Left ventricle myocardium inferior (tissue), 1 donor: ENCODE data around the gene RPH3AL. TPM values are rescaled to one million over a fixed set of nuclear protein-coding genes. Genes with fewer than 3 reads are reported as not detected.
"Not testable (repeated sequence)": the region's sequence is repeated elsewhere in the genome, so short reads cannot be mapped to it uniquely, and the experiment has no call there.

Source experiments
- DNase-seq: peaks from one replicate; pipeline ENCODE4 v3.0.0-alpha.2; 2020
- H3K27ac ChIP-seq: fragments of 200-600 bp; replicated peaks from 2 replicates; pipeline ENCODE4 v1.8.0; 2021
- H3K27me3 ChIP-seq: fragments of 200-600 bp; 2 replicates; pipeline ENCODE4 v1.8.0; 2021; ENCODE audit warnings: low read depth
- H3K36me3 ChIP-seq: fragments of 200-600 bp; 2 replicates; pipeline ENCODE4 v1.8.0; 2021
- H3K4me1 ChIP-seq: fragments of 200-600 bp; 2 replicates; pipeline ENCODE4 v1.8.0; 2021
- H3K4me3 ChIP-seq: fragments of 200-600 bp; 2 replicates; pipeline ENCODE4 v1.8.0; 2021; ENCODE audit warnings: mild to moderate bottlenecking, moderate library complexity
- H3K9me3 ChIP-seq: fragments of 200-600 bp; replicated peaks from 2 replicates; pipeline ENCODE4 v1.8.0; 2021
- CTCF ChIP-seq: fragments of 200-600 bp; IDR thresholded peaks from 2 replicates; pipeline ENCODE4 v1.8.0; 2021; ENCODE audit warnings: antibody characterized with exemption, mild to moderate bottlenecking, borderline replicate concordance
- intact Hi-C: fragments of 100-400 bp; cut with micrococcal nuclease; formaldehyde crosslinking; loops from one replicate; pipeline ENCODE4 v1.11.0; 2022
- total RNA-seq: library from RNA; stranded (reverse); fragmentation: NEBNext Ultra II Directional; extraction: Animal tissue kit (Norgen Biotek cat#: 25700); gene quantifications from one replicate; pipeline ENCODE4 v1.2.1, GENCODE V29; 2021
- donor health status: DM: no; HTN: yes; CAD: no; lungs with severe emphysema.

The RPH3AL gene
- total RNA-seq, 1 donor from 2014 or later = 4.0 TPM

- Histone ChIP-seq H3K4me1 (peaks cover 10% of the 10 kb centered on the region), H3K9me3 (no peaks in the 10 kb centered on the region), H3K27me3 (peaks cover 23% of the 10 kb centered on the region), H3K27ac (no peak overlapping the region), H3K4me3 (no peak overlapping the region), H3K36me3 (peaks cover 13% of the 10 kb centered on the region)
- intact Hi-C loops = no loop called here
- DNase-seq = no peak
- TF ChIP-seq CTCF = no peak
Observed at GRCh38 chr17:319266-319665, 33.3 kb downstream of the RPH3AL start.

- H3K9me3 ChIP-seq, H3K27ac ChIP-seq, intact Hi-C loops, H3K4me3 ChIP-seq, DNase-seq: not testable (repeated sequence)
- Histone ChIP-seq H3K4me1 (peaks cover 10% of the 10 kb centered on the region), H3K27me3 (peaks cover 19% of the 10 kb centered on the region), H3K36me3 (peaks cover 13% of the 10 kb centered on the region)
Observed at GRCh38 chr17:317070-317469, 35.5 kb downstream of the RPH3AL start.

DNA sequence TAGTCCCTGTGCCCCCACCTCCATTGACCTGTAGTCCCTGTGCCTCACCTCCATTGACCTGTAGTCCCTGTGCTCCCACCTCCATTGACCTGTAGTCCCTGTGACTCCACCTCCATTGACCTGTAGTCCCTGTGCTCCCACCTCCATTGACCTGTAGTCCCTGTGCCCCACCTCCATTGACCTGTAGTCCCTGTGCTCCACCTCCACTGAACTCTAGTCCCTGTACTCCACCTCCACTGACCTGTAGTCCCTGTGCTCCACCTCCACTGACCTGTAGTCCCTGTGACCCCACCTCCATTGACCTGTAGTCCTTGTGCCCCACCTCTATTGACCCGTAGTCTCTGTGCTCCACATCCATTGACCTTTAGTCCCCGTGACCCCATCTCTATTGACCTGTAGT is 37.2 kb downstream of the RPH3AL start:
- H3K9me3 ChIP-seq, intact Hi-C loops, H3K4me1 ChIP-seq, DNase-seq, H3K4me3 ChIP-seq, H3K27ac ChIP-seq: not testable (repeated sequence)
- H3K36me3 ChIP-seq = peaks cover 13% of the 10 kb centered on the region
- H3K27me3 ChIP-seq = peaks cover 13% of the 10 kb centered on the region

DNA sequence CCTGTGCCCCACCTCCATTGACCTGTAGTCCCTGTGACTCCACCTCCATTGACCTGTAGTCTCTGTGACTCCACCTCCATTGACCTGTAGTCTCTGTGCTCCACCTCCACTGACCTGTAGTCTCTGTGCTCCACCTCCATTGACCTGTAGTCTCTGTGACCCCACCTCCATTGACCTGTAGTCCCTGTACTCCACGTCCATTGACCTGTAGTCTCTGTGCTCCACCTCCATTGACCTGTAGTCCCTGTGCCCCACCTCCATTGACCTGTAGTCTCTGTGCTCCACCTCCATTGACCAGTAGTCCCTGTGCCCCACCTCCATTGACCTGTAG is 38.0 kb downstream of the RPH3AL start:
- H3K36me3 ChIP-seq = peaks cover 13% of the 10 kb centered on the region
- peaks cover 16% of the 10 kb centered on the region for H3K27me3 ChIP-seq
- H3K9me3 ChIP-seq, H3K4me1 ChIP-seq, H3K27ac ChIP-seq, intact Hi-C loops, DNase-seq, H3K4me3 ChIP-seq: not testable (repeated sequence)

GRCh38 chr17:313911-314613 is 38.5 kb downstream of the RPH3AL start:
- no peak for DNase-seq

GRCh38 chr17:313231-313630 is 39.4 kb downstream of the RPH3AL start:
- no peak for DNase-seq
- Histone ChIP-seq H3K9me3 (no peaks in the 10 kb centered on the region), H3K4me1 (peaks cover 2% of the 10 kb centered on the region), H3K27me3 (peaks cover 20% of the 10 kb centered on the region), H3K27ac (no peak overlapping the region), H3K36me3 (peaks cover 2% of the 10 kb centered on the region), H3K4me3 (no peak overlapping the region)
- intact Hi-C loops = no loop called here
- TF ChIP-seq CTCF = no peak

More at GRCh38 chr17:313911-314613, 38.5 kb downstream of the RPH3AL start:
- Histone ChIP-seq H3K9me3 (no peaks in the 10 kb centered on the region), H3K27me3 (peaks cover 20% of the 10 kb centered on the region), H3K27ac (no peak overlapping the region), H3K4me3 (no peak overlapping the region), H3K36me3 (peaks cover 9% of the 10 kb centered on the region), H3K4me1 (no peaks in the 10 kb centered on the region)
- intact Hi-C loops = no loop called here
- TF ChIP-seq CTCF = no peak

DNA sequence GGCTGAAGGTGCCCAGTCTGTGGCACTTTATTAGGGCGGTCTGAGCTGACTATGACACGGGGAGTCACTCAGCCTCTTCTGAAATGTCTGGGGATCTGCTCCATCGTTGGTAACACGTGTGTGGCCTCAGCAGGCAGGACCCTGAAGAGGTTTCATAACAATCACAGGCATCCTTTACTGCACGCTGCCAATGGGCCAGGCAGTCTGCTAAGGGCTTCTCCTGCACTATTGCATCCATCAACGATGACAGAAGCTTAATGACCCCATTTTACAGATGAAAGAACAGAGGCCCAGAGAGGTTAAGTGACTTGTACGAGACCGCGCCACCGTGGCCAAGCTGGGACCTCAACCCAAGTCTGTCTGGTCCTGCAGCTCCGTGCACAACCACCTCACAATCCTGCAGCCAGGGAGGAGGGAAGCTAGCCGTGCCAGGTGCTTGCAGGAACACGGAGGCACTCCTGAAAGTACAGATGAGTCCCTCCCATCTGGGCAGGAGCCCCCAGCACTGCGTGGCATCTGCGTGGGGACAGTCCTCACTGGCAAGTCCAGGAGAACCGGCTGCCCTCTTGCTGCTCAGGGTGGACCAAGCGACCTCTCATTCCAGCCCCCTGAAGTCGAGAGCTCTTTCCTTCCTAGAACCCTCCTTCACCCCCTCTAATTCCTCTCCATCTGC is 40.0 kb downstream of the RPH3AL start:
- Histone ChIP-seq H3K36me3 (no peaks in the 10 kb centered on the region), H3K4me1 (peaks cover 8% of the 10 kb centered on the region), H3K9me3 (no peaks in the 10 kb centered on the region), H3K27me3 (peaks cover 20% of the 10 kb centered on the region), H3K4me3 (no peak overlapping the region), H3K27ac (no peak overlapping the region)
- no peak for DNase-seq
- no peak for TF ChIP-seq CTCF
- intact Hi-C loops = no loop called here
